ENCODE results near the gene TMEM92.

The TMEM92 gene

GRCh38 chr17:50262001-50262794 lies 12.1 kb upstream of the TMEM92 start:
- no peak for TF ChIP-seq CTCF (conservative IDR thresholded peaks at IDR 0.05; ENCODE audit: low read depth, low read length)
- H3K4me3 ChIP-seq (ENCODE audit: low read length) = no peak overlapping the region
- no peak for DNase-seq (ENCODE audit: low read depth)

GRCh38 chr17:50263331-50264262 lies 10.7 kb upstream of the TMEM92 start:
- TF ChIP-seq CTCF (conservative IDR thresholded peaks at IDR 0.05; ENCODE audit: low read depth, low read length) = no peak

GRCh38 chr17:50264263-50265113 lies 9.8 kb upstream of the TMEM92 start:
- DNase-seq (ENCODE audit: low read depth) = no peak
- H3K4me3 ChIP-seq (ENCODE audit: low read length) = no peak overlapping the region
- TF ChIP-seq CTCF (conservative IDR thresholded peaks at IDR 0.05; ENCODE audit: low read depth, low read length) = no peak

More at GRCh38 chr17:50263331-50264262, 10.7 kb upstream of the TMEM92 start:
- no peak for DNase-seq (ENCODE audit: low read depth)
- no peak overlapping the region for H3K4me3 ChIP-seq (ENCODE audit: low read length)

GRCh38 chr17:50265212-50265611 lies 9.1 kb upstream of the TMEM92 start:
- DNase-seq (ENCODE audit: low read depth) = no peak
- no peak for TF ChIP-seq CTCF (conservative IDR thresholded peaks at IDR 0.05; ENCODE audit: low read depth, low read length)
- no peak overlapping the region for H3K4me3 ChIP-seq (ENCODE audit: low read length)

- no peak for TF ChIP-seq CTCF (conservative IDR thresholded peaks at IDR 0.05; ENCODE audit: low read depth, low read length)
- H3K4me3 ChIP-seq (ENCODE audit: low read length) = no peak overlapping the region
- no peak for DNase-seq (ENCODE audit: low read depth)
Measured at GRCh38 chr17:50265690-50266315, 8.5 kb upstream of the TMEM92 start.

- no peak overlapping the region for H3K4me3 ChIP-seq (ENCODE audit: low read length)
- no peak for TF ChIP-seq CTCF (conservative IDR thresholded peaks at IDR 0.05; ENCODE audit: low read depth, low read length)
- DNase-seq (ENCODE audit: low read depth) = no peak
Measured at GRCh38 chr17:50266384-50267073, 7.7 kb upstream of the TMEM92 start.
